BJ (cell line): ENCODE measurements around the gene ATAD3A. TPM values are rescaled to one million over a fixed set of nuclear protein-coding genes. Genes with fewer than 3 reads are reported as not detected.
"Not testable (repeated sequence)": the region's sequence is repeated elsewhere in the genome, so short reads cannot be mapped to it uniquely, and the experiment has no call there.

Experiments used
- CTCF ChIA-PET: fragments of 350-600 bp; formaldehyde crosslinking; extraction: SDS; loops from one replicate; lab custom pipeline; 2021; ENCODE audit warnings: antibody characterized with exemption, inconsistent platforms; lab: Yijun Ruan, JAX
- POLR2A ChIA-PET: fragments of 300-600 bp; sonication (Branson Sonifier 250); formaldehyde crosslinking; extraction: SDS; loops from one replicate; lab custom pipeline; 2021; ENCODE audit warnings: antibody characterized with exemption; lab: Charles Lee
- DNase-seq: peaks from one replicate; pipeline ENCODE4 v3.0.0-alpha.2; 2011; ENCODE audit warnings: low read depth
- H3K27me3 ChIP-seq: 2 replicates; pipeline ENCODE4 v1.6.0; 2011; ENCODE audit warnings: low read length; ENCODE audit not compliant: control insufficient read depth, insufficient read depth
- H3K36me3 ChIP-seq: 2 replicates; pipeline ENCODE4 v1.5.1; 2011; ENCODE audit warnings: low read length; ENCODE audit not compliant: control insufficient read depth, insufficient read depth
- H3K4me3 ChIP-seq: 2 replicates; pipeline ENCODE4 v1.5.1; 2011; ENCODE audit warnings: low read depth, mild to moderate bottlenecking, control low read depth, low read length
- polyA plus RNA-seq: library from polyadenylated mRNA; depleted of rRNA; stranded (reverse); fragments of >200 nt; gene quantifications from 2 replicates; pipeline ENCODE4 v1.2.3, GENCODE V29; 2011
- TF ChIP-seq, protein P1 (sequence below): IDR thresholded peaks from 2 replicates; pipeline ENCODE4 v1.5.1; 2011; ENCODE audit warnings: low read depth, mild to moderate bottlenecking, control low read depth, inconsistent platforms, low read length, moderate library complexity; ENCODE audit not compliant: insufficient read depth

The ATAD3A gene
- polyA plus RNA-seq, 1 experiment = 19.7 TPM

DNA sequence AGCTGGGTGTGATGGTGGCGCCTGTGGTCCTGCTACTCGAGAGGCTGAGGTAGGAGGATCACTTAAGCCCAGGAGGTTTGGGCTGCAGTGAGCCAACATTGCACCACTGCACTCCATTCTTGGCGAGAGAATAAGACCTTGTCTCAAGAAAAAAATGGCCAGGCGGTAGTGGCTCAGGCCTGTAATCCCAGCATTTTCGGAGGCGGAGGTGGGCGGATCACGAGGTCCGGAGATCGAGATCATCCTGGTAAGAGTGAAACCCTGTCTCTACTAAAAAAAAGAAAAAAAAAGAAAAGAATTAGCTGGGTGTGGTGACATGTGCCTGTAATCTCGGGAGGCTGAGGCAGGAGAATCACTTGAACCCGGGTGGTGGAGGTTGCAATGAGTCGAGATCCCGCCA is 29.1 kb upstream of the ATAD3A start:
- ChIA-PET POLR2A (no interaction called here), CTCF (interaction anchor here (0.8 kb wide), 1 partner anchor 9 kb away, joined by 4 read pairs; no protein-coding TSS in a partner anchor)
- DNase-seq = no peak
- Histone ChIP-seq H3K36me3 (peaks cover 26% of the 10 kb centered on the region), H3K4me3 (no peak overlapping the region), H3K27me3 (no peaks in the 10 kb centered on the region)
- TF ChIP-seq, protein P1, sequence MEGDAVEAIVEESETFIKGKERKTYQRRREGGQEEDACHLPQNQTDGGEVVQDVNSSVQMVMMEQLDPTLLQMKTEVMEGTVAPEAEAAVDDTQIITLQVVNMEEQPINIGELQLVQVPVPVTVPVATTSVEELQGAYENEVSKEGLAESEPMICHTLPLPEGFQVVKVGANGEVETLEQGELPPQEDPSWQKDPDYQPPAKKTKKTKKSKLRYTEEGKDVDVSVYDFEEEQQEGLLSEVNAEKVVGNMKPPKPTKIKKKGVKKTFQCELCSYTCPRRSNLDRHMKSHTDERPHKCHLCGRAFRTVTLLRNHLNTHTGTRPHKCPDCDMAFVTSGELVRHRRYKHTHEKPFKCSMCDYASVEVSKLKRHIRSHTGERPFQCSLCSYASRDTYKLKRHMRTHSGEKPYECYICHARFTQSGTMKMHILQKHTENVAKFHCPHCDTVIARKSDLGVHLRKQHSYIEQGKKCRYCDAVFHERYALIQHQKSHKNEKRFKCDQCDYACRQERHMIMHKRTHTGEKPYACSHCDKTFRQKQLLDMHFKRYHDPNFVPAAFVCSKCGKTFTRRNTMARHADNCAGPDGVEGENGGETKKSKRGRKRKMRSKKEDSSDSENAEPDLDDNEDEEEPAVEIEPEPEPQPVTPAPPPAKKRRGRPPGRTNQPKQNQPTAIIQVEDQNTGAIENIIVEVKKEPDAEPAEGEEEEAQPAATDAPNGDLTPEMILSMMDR = no peak

DNA sequence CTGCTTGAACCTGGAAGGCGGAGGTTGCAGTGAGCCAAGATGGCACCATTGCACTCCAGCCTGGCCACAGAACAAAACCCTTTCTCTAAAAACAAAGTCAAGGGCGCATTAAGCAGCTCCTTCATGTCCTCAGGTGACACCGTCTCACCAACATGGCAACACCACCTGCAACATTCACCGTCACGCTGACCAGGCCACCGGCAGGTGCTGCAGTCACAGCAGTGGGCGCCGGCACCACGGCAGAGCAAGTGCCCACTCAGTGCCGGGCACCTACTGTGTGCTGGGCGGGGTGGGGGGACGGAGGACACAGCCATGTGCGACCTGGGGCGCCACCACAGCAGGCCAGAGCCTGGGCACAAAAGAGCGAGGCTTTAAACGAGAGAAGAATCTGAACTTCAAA is 28.2 kb upstream of the ATAD3A start:
- Histone ChIP-seq H3K4me3 (no peak overlapping the region), H3K27me3 (no peaks in the 10 kb centered on the region), H3K36me3 (peaks cover 26% of the 10 kb centered on the region)
- POLR2A ChIA-PET = no interaction called here
- TF ChIP-seq, protein P1 = no peak
- CTCF ChIA-PET = no interaction called here
- no peak for DNase-seq

DNA sequence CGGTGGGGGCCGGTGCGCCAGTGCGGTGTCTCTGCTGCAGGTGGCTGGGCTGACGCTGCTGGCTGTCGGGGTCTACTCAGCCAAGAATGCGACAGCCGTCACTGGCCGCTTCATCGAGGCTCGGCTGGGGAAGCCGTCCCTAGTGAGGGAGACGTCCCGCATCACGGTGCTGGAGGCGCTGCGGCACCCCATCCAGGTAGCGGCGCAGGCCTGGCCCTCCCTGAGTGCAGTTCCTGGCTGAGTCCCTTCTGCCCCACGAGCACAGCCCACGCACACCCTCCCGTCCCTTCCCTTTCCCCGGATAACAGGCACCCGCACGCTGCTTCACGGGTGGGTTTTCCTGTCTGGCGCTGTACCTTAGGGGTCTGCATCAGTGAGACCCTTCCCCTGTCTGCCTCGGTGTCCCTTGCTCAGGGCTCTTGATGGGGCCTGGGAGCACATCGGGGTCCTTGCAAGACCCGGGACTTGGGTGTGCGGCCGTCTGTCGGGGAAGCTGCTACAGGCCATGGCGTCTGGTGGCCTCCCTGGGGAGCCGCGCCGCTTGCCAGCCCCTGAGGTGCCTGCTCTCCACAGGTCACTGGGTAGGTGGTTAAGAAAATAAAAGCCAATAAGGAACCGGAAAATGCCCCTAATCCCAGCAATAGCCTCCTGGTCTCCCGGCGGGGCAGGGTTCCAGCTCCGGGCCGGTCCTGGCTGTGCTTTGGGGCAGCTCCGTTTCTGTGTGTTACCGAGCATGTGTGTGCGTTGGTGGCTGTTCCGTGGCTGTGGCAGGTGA is 26.8 kb upstream of the ATAD3A start:
- DNase-seq, H3K4me3 ChIP-seq, POLR2A ChIA-PET, CTCF ChIA-PET, H3K27me3 ChIP-seq: not testable (repeated sequence)
- H3K36me3 ChIP-seq = peaks cover 23% of the 10 kb centered on the region

DNA sequence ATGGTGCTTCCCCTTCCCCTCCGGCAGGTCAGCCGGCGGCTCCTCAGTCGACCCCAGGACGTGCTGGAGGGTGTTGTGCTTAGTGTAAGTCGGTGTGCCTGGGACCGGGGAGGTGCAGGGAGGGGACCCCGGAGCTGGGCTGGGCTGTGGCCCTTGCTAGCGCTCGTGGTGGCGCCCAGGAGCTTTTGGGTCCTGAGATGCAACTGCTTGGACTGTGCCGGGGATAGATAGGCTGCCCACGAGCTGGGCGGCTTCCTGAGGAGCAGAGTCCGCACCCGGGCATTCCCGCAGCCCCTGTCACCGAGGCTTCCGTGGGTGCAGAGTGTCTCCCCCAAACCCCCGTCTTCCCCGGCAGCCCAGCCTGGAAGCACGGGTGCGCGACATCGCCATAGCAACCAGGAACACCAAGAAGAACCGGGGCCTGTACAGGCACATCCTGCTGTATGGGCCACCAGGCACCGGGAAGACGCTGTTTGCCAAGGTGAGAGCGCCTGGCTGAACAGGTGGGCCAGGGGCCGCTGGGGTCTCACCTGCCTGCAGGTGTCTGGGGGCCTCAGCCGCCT is 26.1 kb upstream of the ATAD3A start:
- H3K36me3 ChIP-seq = peaks cover 23% of the 10 kb centered on the region
- DNase-seq, CTCF ChIA-PET, POLR2A ChIA-PET, H3K4me3 ChIP-seq, H3K27me3 ChIP-seq: not testable (repeated sequence)

DNA sequence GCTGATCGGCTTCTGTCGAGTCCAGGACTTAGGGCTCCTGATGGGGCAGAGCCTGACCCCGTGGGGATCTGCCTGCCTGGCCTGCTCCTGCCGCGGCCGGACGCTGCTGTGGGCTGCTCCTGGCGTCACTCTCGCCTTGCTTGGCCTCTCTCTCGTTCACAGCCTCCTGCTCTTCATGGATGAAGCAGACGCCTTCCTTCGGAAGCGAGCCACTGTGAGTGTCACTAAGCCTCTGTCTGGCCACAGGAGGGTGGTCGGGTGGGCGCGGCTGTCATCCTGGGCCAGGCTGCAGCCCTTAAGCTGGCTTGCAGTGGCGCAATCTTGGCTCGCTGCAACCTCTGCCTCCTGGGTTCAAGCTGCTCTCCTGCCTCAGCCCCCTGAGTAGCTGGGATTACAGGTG is 24.3 kb upstream of the ATAD3A start:
- TF ChIP-seq, protein P1 = no peak
- Histone ChIP-seq H3K36me3 (peaks cover 23% of the 10 kb centered on the region), H3K27me3 (no peaks in the 10 kb centered on the region), H3K4me3 (no peak overlapping the region)
- ChIA-PET CTCF (no interaction called here), POLR2A (no interaction called here)
- DNase-seq = no peak

DNA sequence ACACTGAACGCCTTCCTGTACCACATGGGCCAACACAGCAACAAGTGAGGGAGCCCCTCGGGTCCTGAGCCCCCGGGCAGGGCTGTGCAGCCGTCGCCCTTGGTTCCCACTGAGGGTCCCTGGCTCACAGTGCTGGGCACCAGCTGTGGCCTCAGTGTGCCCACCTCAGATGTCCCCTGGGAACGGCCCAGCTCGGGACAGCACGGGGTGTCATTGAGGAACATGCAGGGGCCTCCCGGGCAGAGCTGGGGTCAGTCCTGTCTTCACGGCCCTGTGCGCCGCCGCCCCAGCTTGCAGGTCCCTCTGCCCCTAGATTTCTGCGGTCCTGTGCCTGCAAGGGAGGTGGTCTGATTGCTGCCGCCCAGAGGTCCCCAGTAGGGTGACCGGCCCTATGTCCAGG is 22.7 kb upstream of the ATAD3A start:
- ChIA-PET CTCF (no interaction called here), POLR2A (no interaction called here)
- Histone ChIP-seq H3K27me3 (no peaks in the 10 kb centered on the region), H3K36me3 (peaks cover 19% of the 10 kb centered on the region), H3K4me3 (no peak overlapping the region)
- TF ChIP-seq, protein P1 = no peak
- no peak for DNase-seq
